Measurements from ENCODE around the gene NRG3. TPM values are rescaled to one million over a fixed set of nuclear protein-coding genes. Genes with fewer than 3 reads are reported as not detected.

Gene NRG3
- total RNA-seq, 1 donor from 2014 or later, result not detected

DNA sequence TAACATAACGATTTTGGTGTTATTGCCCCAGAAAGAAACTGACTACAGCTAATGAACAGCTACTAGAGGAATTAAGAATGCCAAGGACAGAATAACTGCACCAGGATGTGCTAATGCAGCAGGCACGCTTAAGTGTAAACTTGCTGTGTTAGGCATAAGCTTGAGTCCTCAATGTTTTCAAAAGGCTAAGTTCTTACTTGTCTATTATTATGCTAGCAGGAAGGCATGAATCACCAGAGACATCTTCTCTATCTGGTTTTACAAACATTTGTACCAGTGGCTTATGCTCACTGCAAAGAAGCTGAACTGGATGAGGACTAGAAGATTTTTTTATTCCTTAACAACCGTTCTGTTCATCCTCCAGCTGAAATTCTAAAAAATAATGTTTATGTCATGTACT lies 1035.3 kb downstream of the NRG3 start:
- no peak for TF ChIP-seq CTCF (IDR thresholded peaks at IDR 0.05)
- H3K36me3 Mint-ChIP-seq (ENCODE audit: low read depth), result no peaks in the 10 kb centered on the region
- H3K9me3 Mint-ChIP-seq (ENCODE audit: low read depth), result peaks cover 14% of the 10 kb centered on the region
- no peaks in the 10 kb centered on the region for H3K4me1 Mint-ChIP-seq (ENCODE audit: low read depth)
- H3K27me3 Mint-ChIP-seq (ENCODE audit: low read depth), result peaks cover 3% of the 10 kb centered on the region
- DNase-seq (ENCODE audit: low spot score), result no peak
- H3K27ac Mint-ChIP-seq (ENCODE audit: unreplicated experiment), result no peak overlapping the region
- no peak overlapping the region for H3K4me3 Mint-ChIP-seq (ENCODE audit: unreplicated experiment)

- Mint-ChIP-seq H3K4me3 (ENCODE audit: unreplicated experiment) (no peak overlapping the region), H3K4me1 (ENCODE audit: low read depth) (peaks cover 4% of the 10 kb centered on the region), H3K36me3 (ENCODE audit: low read depth) (peaks cover under 1% of the 10 kb centered on the region), H3K27me3 (ENCODE audit: low read depth) (no peaks in the 10 kb centered on the region), H3K27ac (ENCODE audit: unreplicated experiment) (no peak overlapping the region), H3K9me3 (ENCODE audit: low read depth) (peaks cover 13% of the 10 kb centered on the region)
- DNase-seq (ENCODE audit: low spot score), result no peak
- TF ChIP-seq CTCF (IDR thresholded peaks at IDR 0.05), result no peak
Measured at GRCh38 chr10:82914655-82915136, 1039.7 kb downstream of the NRG3 start.

DNA sequence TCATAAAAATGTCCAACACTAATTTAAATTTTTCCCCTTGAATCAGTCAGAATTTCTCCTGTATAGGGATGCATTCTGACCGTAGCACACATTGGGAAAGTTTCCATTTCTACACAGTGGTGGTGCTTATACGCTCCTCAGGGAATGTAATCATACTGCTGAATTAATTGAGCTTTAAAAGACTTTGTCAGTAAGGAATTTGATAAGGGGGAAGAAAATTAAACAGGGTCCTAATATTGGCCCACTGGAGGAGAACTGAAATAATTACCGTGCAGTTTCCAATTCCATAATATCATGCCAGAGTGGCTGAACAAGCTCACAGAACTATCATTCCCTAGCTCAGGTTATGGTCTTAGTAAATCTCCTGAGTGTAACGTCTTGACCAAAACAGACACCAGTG lies 1041.9 kb downstream of the NRG3 start:
- H3K9me3 Mint-ChIP-seq (ENCODE audit: low read depth), result peaks cover 27% of the 10 kb centered on the region
- H3K36me3 Mint-ChIP-seq (ENCODE audit: low read depth), result peaks cover 1% of the 10 kb centered on the region
- no peak overlapping the region for H3K27ac Mint-ChIP-seq (ENCODE audit: unreplicated experiment)
- no peak for TF ChIP-seq CTCF (IDR thresholded peaks at IDR 0.05)
- peaks cover 4% of the 10 kb centered on the region for H3K4me1 Mint-ChIP-seq (ENCODE audit: low read depth)
- H3K27me3 Mint-ChIP-seq (ENCODE audit: low read depth), result no peaks in the 10 kb centered on the region
- no peak overlapping the region for H3K4me3 Mint-ChIP-seq (ENCODE audit: unreplicated experiment)
- no peak for DNase-seq (ENCODE audit: low spot score)

- no peak for DNase-seq (ENCODE audit: low spot score)
- no peak overlapping the region for H3K4me3 Mint-ChIP-seq (ENCODE audit: unreplicated experiment)
- peaks cover 4% of the 10 kb centered on the region for H3K4me1 Mint-ChIP-seq (ENCODE audit: low read depth)
- H3K27me3 Mint-ChIP-seq (ENCODE audit: low read depth), result no peaks in the 10 kb centered on the region
- peaks cover 31% of the 10 kb centered on the region for H3K9me3 Mint-ChIP-seq (ENCODE audit: low read depth)
- peaks cover 1% of the 10 kb centered on the region for H3K36me3 Mint-ChIP-seq (ENCODE audit: low read depth)
- no peak overlapping the region for H3K27ac Mint-ChIP-seq (ENCODE audit: unreplicated experiment)
- TF ChIP-seq CTCF (IDR thresholded peaks at IDR 0.05), result no peak
Measured at GRCh38 chr10:82918022-82918421, 1043.0 kb downstream of the NRG3 start.

DNA sequence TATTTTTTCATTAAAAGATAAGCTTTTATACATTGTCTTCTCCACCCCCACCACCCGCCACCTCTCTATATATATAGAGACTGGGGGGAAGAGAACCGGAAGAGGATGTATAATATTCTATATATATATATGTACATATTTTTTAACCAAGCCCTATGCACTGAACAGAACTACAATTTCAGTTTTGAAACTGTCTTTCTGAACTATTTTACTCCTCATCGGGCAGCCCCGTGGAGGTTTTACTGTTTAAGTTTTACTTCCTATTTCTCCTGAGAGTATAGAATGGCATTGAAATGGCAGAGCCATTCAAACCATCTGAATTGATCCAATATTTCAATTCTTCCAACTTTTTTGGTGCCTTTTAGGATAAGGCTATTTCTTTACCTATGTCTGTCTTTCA lies 1047.1 kb downstream of the NRG3 start:
- H3K4me3 Mint-ChIP-seq (ENCODE audit: unreplicated experiment), result no peak overlapping the region
- H3K27ac Mint-ChIP-seq (ENCODE audit: unreplicated experiment), result no peak overlapping the region
- TF ChIP-seq CTCF (IDR thresholded peaks at IDR 0.05), result no peak

More for the DNA sequence above, 1047.1 kb downstream of the NRG3 start:
- Mint-ChIP-seq H3K27me3 (ENCODE audit: low read depth) (no peaks in the 10 kb centered on the region), H3K4me1 (ENCODE audit: low read depth) (peaks cover 9% of the 10 kb centered on the region), H3K36me3 (ENCODE audit: low read depth) (peaks cover 1% of the 10 kb centered on the region), H3K9me3 (ENCODE audit: low read depth) (peaks cover 24% of the 10 kb centered on the region)
- no peak for DNase-seq (ENCODE audit: low spot score)
